ENCODE data around the gene SLC27A4. TPM values are rescaled to one million over a fixed set of nuclear protein-coding genes. Genes with fewer than 3 reads are reported as not detected.

SLC27A4 gene
- total and polyA plus RNA-seq, 10 of the 15 experiments (the other 5 are each of a cell fraction or from before 2014, with no cell fraction given) = 0.13 to 14.0 (median 7.6) TPM

DNA sequence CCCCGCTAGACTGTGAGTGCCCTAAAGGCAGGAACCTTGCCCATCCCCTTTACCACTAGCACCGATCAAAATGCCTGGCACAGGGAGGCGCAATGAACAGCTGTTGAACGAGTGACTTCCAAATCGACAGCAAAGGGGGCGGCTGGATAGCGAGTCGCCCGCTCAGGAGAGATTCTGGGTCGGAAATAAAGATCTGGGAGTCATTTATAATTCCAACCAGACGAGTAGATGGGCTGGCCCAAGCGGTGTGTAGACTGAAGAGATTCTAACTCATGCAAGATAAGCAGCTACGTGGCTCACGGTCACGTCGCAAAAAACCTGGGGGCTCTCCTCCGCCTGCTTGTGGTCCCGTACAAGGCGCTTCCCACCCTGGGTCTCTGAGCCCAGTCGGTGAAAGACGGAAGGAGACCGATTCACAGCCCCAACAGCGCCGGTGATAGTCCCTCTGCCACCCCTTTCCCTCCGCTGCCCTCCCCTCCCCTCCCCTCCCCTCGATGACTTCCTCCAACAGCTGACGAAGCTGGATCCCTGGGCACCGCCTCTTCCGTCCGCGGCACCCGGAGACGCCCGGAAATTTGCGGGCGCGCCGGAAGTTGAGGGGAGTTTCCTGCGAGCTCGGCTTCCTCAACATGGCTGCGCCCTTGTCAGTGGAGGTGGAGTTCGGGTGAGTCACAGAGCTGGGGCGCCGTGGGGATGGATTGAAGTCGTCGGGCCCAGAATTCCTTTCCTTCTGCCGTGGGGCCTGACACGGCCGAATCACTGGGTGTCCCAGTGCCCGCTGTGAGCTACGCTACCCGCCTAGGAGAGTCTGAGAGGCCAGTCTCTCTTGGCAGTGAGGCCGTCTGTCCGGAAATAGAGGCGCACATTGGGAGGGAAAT lies 30.7 kb downstream of the SLC27A4 start, which contains the start of gene URM1 (continued):
- TF ChIP-seq SIN3A (IDR thresholded peaks at IDR 0.05; ENCODE audit: low read depth, low read length) (peak; percentile 46), RFX5 (IDR thresholded peaks at IDR 0.05; ENCODE audit: low read depth, low read length) (no peak), RELA (IDR thresholded peaks at IDR 0.05; ENCODE audit: borderline replicate concordance, partially characterized antibody) (no peak), RUNX3 (IDR thresholded peaks at IDR 0.05; ENCODE audit: low read length) (peak; percentile 44), NBN (IDR thresholded peaks at IDR 0.05) (0 out of 2 replicates have a peak, but pooled peaks have one; percentile 56), JUND (IDR thresholded peaks at IDR 0.05; ENCODE audit: low read depth, low read length) (no peak), ESRRA (IDR thresholded peaks at IDR 0.05; ENCODE audit: low read length) (no peak), NRF1 (conservative IDR thresholded peaks at IDR 0.05; ENCODE audit: low read depth, low read length) (no peak), RCOR1 (conservative IDR thresholded peaks at IDR 0.05; ENCODE audit: low read depth, low read length) (no peak), ZBED1 (IDR thresholded peaks at IDR 0.05; ENCODE audit: borderline replicate concordance) (no peak), MTA3 (IDR thresholded peaks at IDR 0.05; ENCODE audit: borderline replicate concordance, low read length) (no peak), HDAC6 (IDR thresholded peaks at IDR 0.05; ENCODE audit: unreplicated experiment) (no peak)

DNA sequence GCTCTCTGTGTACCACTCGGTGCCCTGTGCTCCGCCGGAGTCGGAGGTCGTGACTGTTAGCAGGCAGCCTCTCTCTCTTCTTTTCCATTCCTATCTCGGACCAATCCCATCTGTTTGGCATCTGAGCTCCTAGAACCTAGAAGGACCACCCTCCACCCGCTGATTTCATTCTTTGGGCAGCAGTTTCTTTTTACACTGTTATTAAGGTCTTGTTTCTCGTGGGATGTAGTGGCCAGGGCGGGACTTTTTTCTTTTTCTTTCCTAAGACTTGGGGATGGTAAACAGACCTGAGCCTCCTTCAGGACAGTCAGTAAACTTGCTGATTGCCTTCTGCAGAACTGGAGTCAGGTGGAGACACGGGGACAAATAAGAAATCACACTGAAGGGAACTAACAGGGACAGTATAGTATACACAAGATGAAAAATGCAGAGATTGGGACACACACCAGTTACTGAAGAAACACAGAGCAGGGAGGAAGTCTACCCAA lies 31.3 kb downstream of the SLC27A4 start:
- FAIRE-seq = no peak
- POLR2A ChIA-PET = interaction anchor here (0.6 to 1.9 kb wide), 15 partner anchors 9 to 352 kb away, joined by 3 to 13 read pairs (median 4); partner anchors contain the start of genes CERCAM, GOLGA2, SPTAN1 and SWI5
- DNase-seq (ENCODE audit: low read depth, low spot score) = no peak
- TF ChIP-seq CBX5 (IDR thresholded peaks at IDR 0.05; ENCODE audit: low read depth) (no peak), PML (IDR thresholded peaks at IDR 0.05; ENCODE audit: low read length) (no peak), NBN (IDR thresholded peaks at IDR 0.05) (no peak)
- TF ChIP-seq, protein P1, sequence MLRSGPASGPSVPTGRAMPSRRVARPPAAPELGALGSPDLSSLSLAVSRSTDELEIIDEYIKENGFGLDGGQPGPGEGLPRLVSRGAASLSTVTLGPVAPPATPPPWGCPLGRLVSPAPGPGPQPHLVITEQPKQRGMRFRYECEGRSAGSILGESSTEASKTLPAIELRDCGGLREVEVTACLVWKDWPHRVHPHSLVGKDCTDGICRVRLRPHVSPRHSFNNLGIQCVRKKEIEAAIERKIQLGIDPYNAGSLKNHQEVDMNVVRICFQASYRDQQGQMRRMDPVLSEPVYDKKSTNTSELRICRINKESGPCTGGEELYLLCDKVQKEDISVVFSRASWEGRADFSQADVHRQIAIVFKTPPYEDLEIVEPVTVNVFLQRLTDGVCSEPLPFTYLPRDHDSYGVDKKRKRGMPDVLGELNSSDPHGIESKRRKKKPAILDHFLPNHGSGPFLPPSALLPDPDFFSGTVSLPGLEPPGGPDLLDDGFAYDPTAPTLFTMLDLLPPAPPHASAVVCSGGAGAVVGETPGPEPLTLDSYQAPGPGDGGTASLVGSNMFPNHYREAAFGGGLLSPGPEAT (IDR thresholded peaks at IDR 0.05; ENCODE audit: low read depth) = 0 out of 2 replicates have a peak, but pooled peaks have one; percentile 55
- Histone ChIP-seq H3K27me3 (replicated peaks in 1 of 2; ENCODE audit: control insufficient read depth in 2 of 2, insufficient read depth in 2 of 2, low read length in 1 of 2) (no peaks in the 10 kb centered on the region), H3K9me3 (replicated peaks; ENCODE audit: control insufficient read depth, insufficient read depth, low read length) (no peaks in the 10 kb centered on the region), H3K36me3 (ENCODE audit: control insufficient read depth in 2 of 2, insufficient read depth in 2 of 2, low read length in 1 of 2) (no peaks in the 10 kb centered on the region; a peak in 1 of 4 replicates), H3K9ac (ENCODE audit: control insufficient read depth, insufficient read depth, low read length) (peak overlapping the region; percentile 93), H3K79me2 (ENCODE audit: control insufficient read depth, insufficient read depth, low read length) (peaks cover 33% of the 10 kb centered on the region), H3K4me3 (peak overlapping the region; percentile 99), H3K27ac (ENCODE audit: control insufficient read depth, insufficient read depth) (peak overlapping the region; percentile 89), H3K4me2 (ENCODE audit: control insufficient read depth, insufficient read depth) (peak overlapping the region; percentile 79), H4K20me1 (ENCODE audit: control insufficient read depth, insufficient read depth) (no peaks in the 10 kb centered on the region), H3K4me1 (ENCODE audit: control insufficient read depth, insufficient read depth, low read length) (no peaks in the 10 kb centered on the region), H2AFZ (ENCODE audit: control insufficient read depth, low read depth, low read length) (peak overlapping the region; percentile 95)
- 0% methylated on average over 10 of the region's 10 CpGs for WGBS (ENCODE audit: insufficient coverage, insufficient replicate concordance, low lambda C conversion rate, missing lambda C conversion rate)
- intact Hi-C loops (cut with micrococcal nuclease; ENCODE audit: unreplicated experiment) = no loop called here
- BruUV-seq (replicated peaks) = TSS peak; percentile 88
- RAD21 ChIA-PET (ENCODE audit: unreplicated experiment) = interaction anchor here (0.6 to 2.8 kb wide), 5 partner anchors 10 to 239 kb away, joined by 3 to 18 read pairs (median 5); partner anchors contain the start of gene CERCAM
- in situ Hi-C loops (cut with MboI) = no loop called here
- ATAC-seq = no peak
- CTCF ChIA-PET = interaction anchor here (0.9 to 4.0 kb wide), 7 partner anchors 10 to 447 kb away, joined by 3 to 61 read pairs (median 6); partner anchors contain the start of gene ENDOG
- SMC1A ChIA-PET (ENCODE audit: uncharacterized antibody, unreplicated experiment) = interaction anchor here (0.8 to 2.7 kb wide), 4 partner anchors 10 to 132 kb away, joined by 3 to 19 read pairs (median 4); partner anchors contain the start of gene GLE1

Data from GM12878 (cell line).